GM12878 (cell line): ENCODE results near the gene CTPS1. TPM values are rescaled to one million over a fixed set of nuclear protein-coding genes. Genes with fewer than 3 reads are reported as not detected.

Source experiments
- ATAC-seq: fragments of 200-7000 bp; cut with Tn5 transposase; 3 replicates; pipeline ENCODE4 v1.9.1; 2020; ENCODE audit warnings: mild to moderate bottlenecking, moderate library complexity
- BruUV-seq: library from RNA; stranded (reverse); fragments of 400-500 nt; replicated peaks from 2 replicates; lab custom pipeline; 2021; lab: Mats Ljungman, UMichigan
- CTCF ChIA-PET: fragments of 300-600 bp; sonication (Branson Sonifier 250); formaldehyde crosslinking; extraction: SDS; loops from one replicate; lab custom pipeline; 2021; ENCODE audit warnings: inconsistent platforms; lab: Yijun Ruan, JAX
- POLR2A ChIA-PET: fragments of 350-600 bp; formaldehyde crosslinking; extraction: SDS; loops from one replicate; lab custom pipeline; 2021; ENCODE audit warnings: inconsistent platforms; lab: Charles Lee
- RAD21 ChIA-PET: fragments of 300-600 bp; sonication (Branson Sonifier 250); formaldehyde crosslinking; loops from one replicate; lab custom pipeline; 2023; ENCODE audit warnings: antibody characterized with exemption; ENCODE audit not compliant: unreplicated experiment; lab: Charles Lee
- SMC1A ChIA-PET: fragments of 300-600 bp; sonication (Branson Sonifier 250); formaldehyde crosslinking; loops from one replicate; lab custom pipeline; 2023; ENCODE audit not compliant: unreplicated experiment, uncharacterized antibody; lab: Charles Lee
- DNase-seq: peaks from one replicate; pipeline ENCODE4 v3.0.0-alpha.2; 2011; ENCODE audit warnings: low read depth, low spot score
- FAIRE-seq: peaks from 3 replicates; lab custom pipeline; 2011; peaks lifted over from hg19 to GRCh38; lab: Jason Lieb, UNC
- H2AFZ ChIP-seq: 2 replicates; pipeline ENCODE4 v1.6.0; 2011; ENCODE audit warnings: low read depth, low read length, control low read depth; ENCODE audit not compliant: control insufficient read depth
- H3K27ac ChIP-seq: 2 replicates; pipeline ENCODE4 v1.5.1; 2011; ENCODE audit warnings: control low read depth; ENCODE audit not compliant: control insufficient read depth, insufficient read depth
- H3K27me3 ChIP-seq, 2 experiments: replicated peaks in 1 of 2; 2 replicates each; pipeline versions ENCODE4 v1.6.0 to v1.6.1; 2011; ENCODE audit warnings: low read length in 1 of 2; ENCODE audit not compliant: control insufficient read depth in 2 of 2, insufficient read depth in 2 of 2
- H3K36me3 ChIP-seq, 2 experiments: 2 replicates each; pipeline ENCODE4 v1.5.1; 2011; ENCODE audit warnings: low read length in 1 of 2; ENCODE audit not compliant: control insufficient read depth in 2 of 2, insufficient read depth in 2 of 2
- H3K4me1 ChIP-seq: 2 replicates; pipeline ENCODE4 v1.6.1; 2011; ENCODE audit warnings: mild to moderate bottlenecking, low read length, moderate library complexity, mixed read lengths; ENCODE audit not compliant: control insufficient read depth, insufficient read depth
- H3K4me2 ChIP-seq: 2 replicates; pipeline ENCODE4 v1.6.0; 2011; ENCODE audit warnings: control low read depth; ENCODE audit not compliant: control insufficient read depth, insufficient read depth
- H3K4me3 ChIP-seq: fragments of 200-600 bp; sonication (generic); 2 replicates; pipeline ENCODE4 v1.5.1; 2016
- H3K79me2 ChIP-seq: 2 replicates; pipeline ENCODE4 v1.6.0; 2011; ENCODE audit warnings: low read length; ENCODE audit not compliant: control insufficient read depth, insufficient read depth
- H3K9ac ChIP-seq: 2 replicates; pipeline ENCODE4 v1.8.0; 2011; ENCODE audit warnings: low read length, control low read depth, mixed read lengths; ENCODE audit not compliant: control insufficient read depth, insufficient read depth
- H3K9me3 ChIP-seq: replicated peaks from 3 replicates; pipeline ENCODE4 v1.5.1; 2011; ENCODE audit warnings: mild to moderate bottlenecking, low read length; ENCODE audit not compliant: control insufficient read depth, insufficient read depth
- H4K20me1 ChIP-seq: 2 replicates; pipeline ENCODE4 v1.6.0; 2011; ENCODE audit not compliant: control insufficient read depth, insufficient read depth
- MAX ChIP-seq: IDR thresholded peaks from 2 replicates; pipeline ENCODE4 v1.6.1; 2012; ENCODE audit warnings: low read depth, low read length, improper control_type of control experiment
- RCOR1 ChIP-seq: conservative IDR thresholded peaks from 2 replicates; pipeline ENCODE4 v1.6.1; 2012; ENCODE audit warnings: low read depth, low read length, improper control_type of control experiment
- RUNX3 ChIP-seq: IDR thresholded peaks from 2 replicates; pipeline ENCODE4 v1.6.1; 2012; ENCODE audit warnings: low read length, inconsistent platforms
- WGBS: methylation state at CpG from one replicate; pipeline ENCODE4 v1.1.6; 2016; ENCODE audit warnings: low lambda C conversion rate; ENCODE audit not compliant: insufficient replicate concordance, insufficient coverage; ENCODE audit errors: missing lambda C conversion rate; 5-methylcytosine and 5-hydroxymethylcytosine counted together
- in situ Hi-C: fragments of 300-500 bp; cut with MboI; formaldehyde crosslinking; loops from 9 replicates; pipeline ENCODE4 v1.14.3; 2018; ENCODE audit warnings: mixed read lengths
- intact Hi-C: fragments of 100-400 bp; cut with micrococcal nuclease; formaldehyde crosslinking; loops from one replicate; pipeline ENCODE4 v1.14.2; 2022; ENCODE audit not compliant: unreplicated experiment
- polyA plus RNA-seq, 11 experiments: library from polyadenylated mRNA; depleted of rRNA in 4 of 11; unstranded in 6 of 11; stranded (reverse) in 5 of 11; fragments of >200 nt; fragmentation: Nextera tagmentation in 4 of 11; fragmentation: Illumina TruSeq in 1 of 11; extraction: Ambion mirVana in 4 of 11; extraction: Trizol in 1 of 11; gene quantifications; 1 replicate in 1 of 11; 2 replicates in 10 of 11; pipeline versions ENCODE4 v1.2.1 to v1.2.3, GENCODE V29; 2011 to 2016; ENCODE audit warnings: inconsistent platforms in 2 of 11, missing spikeins in 2 of 11, low read depth in 1 of 11
- total RNA-seq, 4 experiments: library from RNA; depleted of rRNA in 3 of 4; stranded (reverse); fragments of >200 nt in 3 of 4; fragmentation: Illumina TruSeq in 1 of 4; extraction: Trizol in 1 of 4; gene quantifications; 2 replicates each; pipeline versions ENCODE4 v1.2.1 to v1.2.3, GENCODE V29; 2013 to 2021
- TF ChIP-seq, protein P1 (sequence below): fragments of 450-650 bp; IDR thresholded peaks from 2 replicates; pipeline ENCODE4 v1.6.1; 2017; ENCODE audit warnings: mild to moderate bottlenecking, moderate library complexity

The CTPS1 gene
- total and polyA plus RNA-seq, 10 of the 15 experiments (the other 5 are each of a cell fraction or from before 2014, with no cell fraction given) = 27.5 to 106 (median 62.8) TPM

DNA sequence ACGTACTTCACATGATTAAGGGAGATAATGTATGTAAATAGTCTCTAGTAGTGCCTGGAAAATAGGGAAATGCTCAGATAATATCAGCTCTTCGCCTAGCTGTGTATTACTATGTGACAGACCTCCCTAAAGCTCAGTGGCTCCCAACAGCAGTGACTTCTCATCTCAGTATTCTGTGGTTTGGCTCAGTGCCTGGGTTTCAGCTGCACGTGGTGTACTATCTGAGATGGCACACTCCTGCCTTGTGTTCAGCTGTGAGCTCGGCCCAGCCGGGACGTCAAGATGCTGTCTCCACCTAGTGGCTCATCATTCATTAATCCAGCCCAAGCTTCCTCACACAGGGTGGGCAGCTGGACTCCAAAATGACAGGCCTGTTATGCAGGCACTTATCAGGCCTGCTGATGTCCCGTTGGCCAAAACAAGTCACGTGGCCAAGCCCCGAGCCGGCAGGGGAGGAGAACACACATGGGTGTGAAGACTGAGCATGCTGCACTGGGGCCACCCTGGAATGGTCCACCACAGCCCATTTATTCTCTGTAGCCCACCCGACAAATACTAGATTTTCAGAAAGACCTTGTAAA lies 24.2 kb downstream of the CTPS1 start (continued):
- TF ChIP-seq MAX = peak; percentile 95
- TF ChIP-seq RUNX3 = peak; percentile 98
- TF ChIP-seq RCOR1 = no peak

GRCh38 chr1:41005876-41006275 lies 26.4 kb downstream of the CTPS1 start:
- DNase-seq = peak; percentile 7
- Histone ChIP-seq H3K4me3 (no peak overlapping the region), H3K9ac (no peak overlapping the region), H3K79me2 (no peaks in the 10 kb centered on the region), H3K4me2 (no peak overlapping the region), H3K27me3 (no peaks in the 10 kb centered on the region), H3K9me3 (no peaks in the 10 kb centered on the region), H4K20me1 (no peaks in the 10 kb centered on the region), H3K27ac (no peak overlapping the region), H3K36me3 (peaks cover 25 to 41% of the 10 kb centered on the region in 2 experiments), H2AFZ (no peak overlapping the region), H3K4me1 (peaks cover 9% of the 10 kb centered on the region)
- TF ChIP-seq, protein P1, sequence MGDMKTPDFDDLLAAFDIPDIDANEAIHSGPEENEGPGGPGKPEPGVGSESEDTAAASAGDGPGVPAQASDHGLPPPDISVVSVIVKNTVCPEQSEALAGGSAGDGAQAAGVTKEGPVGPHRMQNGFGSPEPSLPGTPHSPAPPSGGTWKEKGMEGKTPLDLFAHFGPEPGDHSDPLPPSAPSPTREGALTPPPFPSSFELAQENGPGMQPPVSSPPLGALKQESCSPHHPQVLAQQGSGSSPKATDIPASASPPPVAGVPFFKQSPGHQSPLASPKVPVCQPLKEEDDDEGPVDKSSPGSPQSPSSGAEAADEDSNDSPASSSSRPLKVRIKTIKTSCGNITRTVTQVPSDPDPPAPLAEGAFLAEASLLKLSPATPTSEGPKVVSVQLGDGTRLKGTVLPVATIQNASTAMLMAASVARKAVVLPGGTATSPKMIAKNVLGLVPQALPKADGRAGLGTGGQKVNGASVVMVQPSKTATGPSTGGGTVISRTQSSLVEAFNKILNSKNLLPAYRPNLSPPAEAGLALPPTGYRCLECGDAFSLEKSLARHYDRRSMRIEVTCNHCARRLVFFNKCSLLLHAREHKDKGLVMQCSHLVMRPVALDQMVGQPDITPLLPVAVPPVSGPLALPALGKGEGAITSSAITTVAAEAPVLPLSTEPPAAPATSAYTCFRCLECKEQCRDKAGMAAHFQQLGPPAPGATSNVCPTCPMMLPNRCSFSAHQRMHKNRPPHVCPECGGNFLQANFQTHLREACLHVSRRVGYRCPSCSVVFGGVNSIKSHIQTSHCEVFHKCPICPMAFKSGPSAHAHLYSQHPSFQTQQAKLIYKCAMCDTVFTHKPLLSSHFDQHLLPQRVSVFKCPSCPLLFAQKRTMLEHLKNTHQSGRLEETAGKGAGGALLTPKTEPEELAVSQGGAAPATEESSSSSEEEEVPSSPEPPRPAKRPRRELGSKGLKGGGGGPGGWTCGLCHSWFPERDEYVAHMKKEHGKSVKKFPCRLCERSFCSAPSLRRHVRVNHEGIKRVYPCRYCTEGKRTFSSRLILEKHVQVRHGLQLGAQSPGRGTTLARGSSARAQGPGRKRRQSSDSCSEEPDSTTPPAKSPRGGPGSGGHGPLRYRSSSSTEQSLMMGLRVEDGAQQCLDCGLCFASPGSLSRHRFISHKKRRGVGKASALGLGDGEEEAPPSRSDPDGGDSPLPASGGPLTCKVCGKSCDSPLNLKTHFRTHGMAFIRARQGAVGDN = no peak
- peak; percentile 18; the same call in 1 of the 2 replicates for TF ChIP-seq RUNX3
- POLR2A ChIA-PET = no interaction called here
- peak; percentile 7; the same call in 1 of the 3 replicates for ATAC-seq
- CTCF ChIA-PET = no interaction called here
- BruUV-seq = no TSS peak
- in situ Hi-C loops (no loop called here), intact Hi-C loops (no loop called here)
- FAIRE-seq = no peak
- WGBS = 2% methylated on average over 5 of the region's 5 CpGs
- RAD21 ChIA-PET = no interaction called here
- SMC1A ChIA-PET = no interaction called here
